HL-60 (cell line): ENCODE data around the gene ZNF423.

ENCODE experiments used
- POLR2AphosphoS5 ChIP-seq: IDR thresholded peaks from 2 replicates; pipeline ENCODE4 v1.6.1; 2012; ENCODE audit warnings: low read depth
- TF ChIP-seq, protein P1 (sequence below): IDR thresholded peaks from 2 replicates; pipeline ENCODE4 v1.6.1; 2012; ENCODE audit warnings: low read depth; ENCODE audit not compliant: insufficient replicate concordance
- TF ChIP-seq, protein P2 (sequence below): IDR thresholded peaks from one replicate; pipeline ENCODE4 v1.5.1; 2011; ENCODE audit warnings: low read length, control low read depth, inconsistent platforms; ENCODE audit not compliant: insufficient read depth

DNA sequence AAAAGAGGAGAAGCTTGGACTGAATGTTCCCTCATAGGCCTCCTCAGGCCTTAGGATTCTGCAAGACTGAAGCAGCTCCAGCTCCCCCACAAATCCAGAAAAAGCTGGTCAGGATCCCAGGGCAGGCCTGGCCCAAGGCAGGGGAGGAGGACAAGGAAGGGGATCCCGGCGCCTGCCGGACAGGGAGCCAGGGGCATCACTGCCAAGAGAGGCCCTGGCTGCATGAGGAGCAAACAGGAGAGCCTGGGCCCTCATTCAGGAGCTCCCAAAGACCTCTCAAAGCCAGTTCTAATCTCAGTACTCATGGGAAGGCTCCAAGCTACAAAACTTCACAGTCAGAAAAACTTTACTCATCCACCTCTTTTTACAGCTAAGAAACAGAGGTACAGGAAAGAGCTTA is 67.3 kb downstream of the ZNF423 start:
- TF ChIP-seq, protein P1, sequence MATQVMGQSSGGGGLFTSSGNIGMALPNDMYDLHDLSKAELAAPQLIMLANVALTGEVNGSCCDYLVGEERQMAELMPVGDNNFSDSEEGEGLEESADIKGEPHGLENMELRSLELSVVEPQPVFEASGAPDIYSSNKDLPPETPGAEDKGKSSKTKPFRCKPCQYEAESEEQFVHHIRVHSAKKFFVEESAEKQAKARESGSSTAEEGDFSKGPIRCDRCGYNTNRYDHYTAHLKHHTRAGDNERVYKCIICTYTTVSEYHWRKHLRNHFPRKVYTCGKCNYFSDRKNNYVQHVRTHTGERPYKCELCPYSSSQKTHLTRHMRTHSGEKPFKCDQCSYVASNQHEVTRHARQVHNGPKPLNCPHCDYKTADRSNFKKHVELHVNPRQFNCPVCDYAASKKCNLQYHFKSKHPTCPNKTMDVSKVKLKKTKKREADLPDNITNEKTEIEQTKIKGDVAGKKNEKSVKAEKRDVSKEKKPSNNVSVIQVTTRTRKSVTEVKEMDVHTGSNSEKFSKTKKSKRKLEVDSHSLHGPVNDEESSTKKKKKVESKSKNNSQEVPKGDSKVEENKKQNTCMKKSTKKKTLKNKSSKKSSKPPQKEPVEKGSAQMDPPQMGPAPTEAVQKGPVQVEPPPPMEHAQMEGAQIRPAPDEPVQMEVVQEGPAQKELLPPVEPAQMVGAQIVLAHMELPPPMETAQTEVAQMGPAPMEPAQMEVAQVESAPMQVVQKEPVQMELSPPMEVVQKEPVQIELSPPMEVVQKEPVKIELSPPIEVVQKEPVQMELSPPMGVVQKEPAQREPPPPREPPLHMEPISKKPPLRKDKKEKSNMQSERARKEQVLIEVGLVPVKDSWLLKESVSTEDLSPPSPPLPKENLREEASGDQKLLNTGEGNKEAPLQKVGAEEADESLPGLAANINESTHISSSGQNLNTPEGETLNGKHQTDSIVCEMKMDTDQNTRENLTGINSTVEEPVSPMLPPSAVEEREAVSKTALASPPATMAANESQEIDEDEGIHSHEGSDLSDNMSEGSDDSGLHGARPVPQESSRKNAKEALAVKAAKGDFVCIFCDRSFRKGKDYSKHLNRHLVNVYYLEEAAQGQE, result no peak
- TF ChIP-seq, protein P2, sequence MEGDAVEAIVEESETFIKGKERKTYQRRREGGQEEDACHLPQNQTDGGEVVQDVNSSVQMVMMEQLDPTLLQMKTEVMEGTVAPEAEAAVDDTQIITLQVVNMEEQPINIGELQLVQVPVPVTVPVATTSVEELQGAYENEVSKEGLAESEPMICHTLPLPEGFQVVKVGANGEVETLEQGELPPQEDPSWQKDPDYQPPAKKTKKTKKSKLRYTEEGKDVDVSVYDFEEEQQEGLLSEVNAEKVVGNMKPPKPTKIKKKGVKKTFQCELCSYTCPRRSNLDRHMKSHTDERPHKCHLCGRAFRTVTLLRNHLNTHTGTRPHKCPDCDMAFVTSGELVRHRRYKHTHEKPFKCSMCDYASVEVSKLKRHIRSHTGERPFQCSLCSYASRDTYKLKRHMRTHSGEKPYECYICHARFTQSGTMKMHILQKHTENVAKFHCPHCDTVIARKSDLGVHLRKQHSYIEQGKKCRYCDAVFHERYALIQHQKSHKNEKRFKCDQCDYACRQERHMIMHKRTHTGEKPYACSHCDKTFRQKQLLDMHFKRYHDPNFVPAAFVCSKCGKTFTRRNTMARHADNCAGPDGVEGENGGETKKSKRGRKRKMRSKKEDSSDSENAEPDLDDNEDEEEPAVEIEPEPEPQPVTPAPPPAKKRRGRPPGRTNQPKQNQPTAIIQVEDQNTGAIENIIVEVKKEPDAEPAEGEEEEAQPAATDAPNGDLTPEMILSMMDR, result no peak
- no peak for TF ChIP-seq POLR2AphosphoS5
